NCI-H146 treated with DMSO at 0.1 percent for 48 hours (cell line): ENCODE results near the gene SNTB2.
"Not testable (repeated sequence)": the region's sequence is repeated elsewhere in the genome, so short reads cannot be mapped to it uniquely, and the experiment has no call there.

Experiments
- DNase-seq: peaks from one replicate; lab custom pipeline; 2025; ENCODE audit not compliant: unreplicated experiment; lab: John Stamatoyannopoulos, UW

Gene SNTB2

DNA sequence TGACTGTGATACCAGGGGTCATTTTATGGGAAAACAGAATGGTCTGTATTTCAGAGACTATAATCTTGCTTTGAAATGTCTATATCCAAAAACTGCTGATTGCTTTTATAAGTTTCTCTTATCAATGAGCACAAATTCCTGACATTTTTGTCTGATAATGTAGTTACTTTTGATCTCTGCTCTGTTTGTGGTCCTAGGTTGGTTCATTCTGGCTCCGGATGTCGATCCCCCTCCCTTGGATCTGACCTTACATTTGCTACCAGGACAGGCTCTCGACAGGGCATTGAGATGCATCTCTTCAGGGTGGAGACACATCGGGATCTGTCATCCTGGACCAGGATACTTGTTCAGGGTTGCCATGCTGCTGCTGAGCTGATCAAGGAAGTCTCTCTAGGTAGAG is 96.9 kb downstream of the SNTB2 start:
- DNase-seq, result no peak

DNA sequence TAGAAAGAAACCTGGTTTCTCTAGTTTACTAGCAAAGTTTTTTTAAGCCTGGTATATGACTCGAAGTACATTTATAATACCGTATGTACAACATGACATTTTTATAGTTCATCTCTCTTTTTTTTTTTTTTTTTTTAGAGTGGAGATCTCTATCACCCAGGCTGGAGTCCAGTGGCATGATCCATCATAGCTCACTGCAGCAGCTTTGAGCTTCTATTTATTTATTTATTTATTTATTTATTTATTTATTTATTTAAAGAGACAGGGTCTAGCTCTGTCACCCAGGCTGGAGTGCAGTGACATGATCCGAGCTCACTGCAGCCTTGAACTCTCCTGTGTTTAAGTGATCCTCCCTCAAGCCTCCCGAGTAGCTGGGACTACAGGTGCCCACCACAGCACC is 98.3 kb downstream of the SNTB2 start:
- no peak for DNase-seq

DNA sequence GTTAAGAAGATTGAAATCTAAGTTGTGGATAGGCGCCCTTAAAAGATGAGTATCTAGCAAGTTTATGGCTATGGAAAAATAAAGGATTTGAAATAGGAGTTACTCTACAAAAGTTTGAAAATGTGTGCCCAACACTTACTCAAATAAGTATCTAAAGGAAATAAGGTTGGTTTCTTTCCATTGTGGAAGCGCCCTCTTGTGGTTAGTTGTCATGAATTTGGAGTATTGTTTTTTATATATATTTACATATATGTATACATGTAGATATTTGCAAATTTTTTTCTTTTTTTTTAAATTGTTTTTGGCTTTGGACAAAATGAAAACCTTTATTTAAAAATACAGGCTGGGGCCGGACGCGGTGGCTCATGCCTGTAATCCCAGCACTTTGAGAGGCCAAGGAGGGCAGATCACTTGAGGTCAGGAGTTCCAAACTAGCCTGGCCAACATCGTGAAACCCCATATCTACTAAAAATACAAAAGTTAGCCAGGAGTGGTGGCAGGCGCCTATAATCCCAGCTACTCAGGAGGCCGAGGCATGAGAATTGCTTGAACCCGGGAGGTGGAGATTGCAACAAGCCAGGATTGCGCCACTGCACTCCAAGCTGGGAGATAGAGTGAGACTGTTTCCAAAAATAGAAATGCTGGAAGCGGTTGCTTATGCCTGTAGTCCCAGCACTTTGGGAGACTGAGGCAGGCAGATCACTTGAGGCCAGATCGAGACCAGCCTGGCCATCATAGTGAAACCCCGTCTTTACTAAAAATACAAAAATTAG is 100.2 kb downstream of the SNTB2 start:
- DNase-seq, result peak; percentile 7

GRCh38 chr16:69291657-69292056 is 104.7 kb downstream of the SNTB2 start:
- not testable (repeated sequence) for DNase-seq

DNA sequence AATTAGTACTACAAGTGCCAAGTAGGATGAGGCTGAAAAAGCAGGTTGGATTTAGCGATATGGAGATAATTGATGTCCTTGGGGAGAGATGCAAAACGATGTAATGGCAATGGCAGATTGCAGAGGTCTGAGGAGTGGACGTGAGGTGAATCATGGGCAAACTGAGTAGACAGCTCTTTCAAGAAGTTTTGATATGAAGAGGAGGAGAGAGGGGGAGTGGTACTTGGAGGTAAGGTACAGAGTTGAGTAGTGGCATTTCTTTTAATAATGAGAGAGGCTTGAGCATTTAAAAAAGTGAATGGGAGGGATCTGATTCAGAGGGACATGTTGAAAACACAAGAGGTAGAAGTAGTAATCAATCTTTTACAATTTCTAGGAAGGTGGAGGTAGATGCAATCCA is 106.4 kb downstream of the SNTB2 start:
- no peak for DNase-seq

DNA sequence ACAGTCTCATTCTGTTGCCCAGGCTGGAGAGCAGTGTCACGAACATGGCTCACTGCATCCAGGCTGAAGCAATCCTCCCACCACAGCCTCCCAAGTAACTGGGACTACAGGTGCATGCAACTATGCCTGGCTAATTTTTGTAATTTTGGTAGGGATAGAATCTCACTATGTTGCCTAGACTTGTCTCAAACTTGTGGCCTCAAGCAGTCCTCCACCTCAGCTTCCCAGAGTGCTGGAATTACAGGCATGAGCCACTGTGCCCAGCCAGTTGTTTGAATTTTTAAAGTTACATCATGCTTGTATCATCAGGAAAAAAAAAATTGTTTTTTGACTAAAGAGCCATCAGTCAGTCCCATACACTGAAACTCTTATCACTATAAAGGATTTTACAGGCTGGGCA is 107.1 kb downstream of the SNTB2 start:
- no peak for DNase-seq

DNA sequence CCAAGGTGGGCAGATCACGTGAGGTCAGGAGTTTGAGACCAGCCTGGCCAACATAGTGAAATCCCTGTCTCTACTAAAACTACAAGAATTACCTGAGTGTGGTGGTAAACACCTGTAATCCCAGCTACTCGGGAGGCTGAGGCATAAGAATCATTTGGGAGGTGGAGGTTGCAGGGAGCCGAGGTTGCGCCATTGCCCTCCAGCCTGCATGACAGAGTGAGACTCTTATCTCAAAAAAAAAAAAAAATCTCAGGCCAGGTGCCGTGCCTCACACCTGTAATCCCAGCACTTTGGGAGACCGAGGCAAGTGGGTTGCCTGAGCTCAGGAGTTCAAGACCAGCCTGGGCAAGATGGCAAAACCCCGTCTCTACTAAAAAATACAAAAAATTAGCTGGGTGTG is 109.8 kb downstream of the SNTB2 start:
- DNase-seq, result not testable (repeated sequence)

DNA sequence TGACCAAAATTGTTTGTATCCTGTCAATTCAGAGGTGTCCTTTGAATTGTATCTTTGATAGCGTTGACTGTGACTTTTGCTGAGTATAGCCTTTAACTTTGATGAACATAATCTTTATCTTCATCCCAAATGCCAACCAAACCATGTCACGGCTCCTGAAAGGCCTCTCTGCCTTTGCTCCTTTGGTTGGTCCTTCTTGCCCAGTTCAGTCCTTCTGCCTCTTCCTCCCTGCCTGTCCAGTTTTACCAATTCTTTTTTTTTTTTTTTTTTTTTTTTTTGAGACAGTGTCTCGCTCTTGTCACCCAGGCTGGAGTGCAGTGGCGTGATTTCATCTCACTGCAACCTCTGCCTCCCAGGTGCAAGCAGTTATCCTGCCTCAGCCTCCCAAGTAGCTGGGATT is 111.3 kb downstream of the SNTB2 start:
- DNase-seq, result no peak

GRCh38 chr16:69301187-69301586 is 114.2 kb downstream of the SNTB2 start:
- no peak for DNase-seq

- no peak for DNase-seq
Observed at GRCh38 chr16:69301861-69302260, 114.9 kb downstream of the SNTB2 start.

- no peak for DNase-seq
Observed at GRCh38 chr16:69302301-69302700, 115.3 kb downstream of the SNTB2 start.

DNA sequence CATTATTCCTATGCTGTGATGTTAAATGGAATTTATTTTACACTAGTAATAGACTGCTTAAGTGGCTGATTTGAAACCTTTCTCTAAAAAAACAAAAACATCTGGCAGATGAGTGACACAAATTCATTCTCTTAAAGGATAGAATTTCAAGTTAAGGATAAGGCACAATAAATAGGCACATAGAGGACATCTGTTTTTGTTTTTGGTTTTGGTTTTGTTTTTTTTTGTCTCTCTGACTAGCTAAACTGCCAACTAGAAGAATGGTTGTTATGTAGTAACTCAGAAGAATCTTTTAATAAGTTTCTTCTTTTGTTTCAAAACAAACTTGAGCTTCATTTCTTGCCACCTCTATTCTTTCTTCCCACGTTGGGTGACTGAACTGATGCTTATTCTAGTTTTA is 119.1 kb downstream of the SNTB2 start:
- no peak for DNase-seq

- DNase-seq, result no peak
Observed at GRCh38 chr16:69307091-69307490, 120.1 kb downstream of the SNTB2 start.

DNA sequence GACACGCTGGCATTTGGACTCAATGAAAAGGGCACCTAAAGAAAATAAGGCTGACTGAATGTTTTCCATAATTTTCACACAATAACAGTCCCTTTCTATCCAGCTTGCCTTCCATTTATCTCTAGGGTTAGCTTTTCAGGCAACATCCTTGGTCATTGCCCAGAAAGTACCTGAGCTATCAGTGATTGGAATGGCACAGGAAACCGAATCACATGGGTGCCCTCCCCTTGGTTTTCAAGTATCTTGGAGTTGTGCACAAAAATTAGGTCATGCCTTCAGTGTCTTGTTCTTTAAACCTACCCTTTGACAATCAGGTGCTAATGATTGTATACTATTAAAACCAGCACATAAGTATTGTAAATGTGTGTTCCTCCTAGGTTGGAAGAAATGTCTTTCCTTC is 120.9 kb downstream of the SNTB2 start:
- no peak for DNase-seq

DNA sequence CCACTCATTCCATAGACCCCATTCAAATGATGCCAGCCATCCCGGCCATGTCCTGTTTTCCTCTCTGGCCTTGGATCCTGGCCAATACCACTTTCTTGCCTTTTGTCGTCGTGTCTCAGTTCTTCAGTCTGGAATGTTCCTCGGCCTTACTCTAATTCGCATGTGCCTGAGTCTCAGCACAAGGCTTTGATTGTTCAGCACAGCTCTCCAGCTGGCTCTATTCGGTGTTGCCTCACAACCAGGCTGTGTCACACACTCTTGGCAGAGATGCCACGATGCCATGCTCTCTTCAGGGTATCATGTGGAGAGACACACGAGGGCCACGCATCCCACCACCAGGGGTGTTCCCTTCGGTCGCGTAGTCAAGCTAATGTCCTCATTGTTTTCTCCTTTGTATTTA is 122.4 kb downstream of the SNTB2 start:
- no peak for DNase-seq

- peak; percentile 64 for DNase-seq
Observed at GRCh38 chr16:69310653-69311532, 123.9 kb downstream of the SNTB2 start, which contains the start of gene VPS4A. VPS4A (plus strand) TSS chr16:69311350; CDS start chr16:69311512, 162 bp downstream.

DNA sequence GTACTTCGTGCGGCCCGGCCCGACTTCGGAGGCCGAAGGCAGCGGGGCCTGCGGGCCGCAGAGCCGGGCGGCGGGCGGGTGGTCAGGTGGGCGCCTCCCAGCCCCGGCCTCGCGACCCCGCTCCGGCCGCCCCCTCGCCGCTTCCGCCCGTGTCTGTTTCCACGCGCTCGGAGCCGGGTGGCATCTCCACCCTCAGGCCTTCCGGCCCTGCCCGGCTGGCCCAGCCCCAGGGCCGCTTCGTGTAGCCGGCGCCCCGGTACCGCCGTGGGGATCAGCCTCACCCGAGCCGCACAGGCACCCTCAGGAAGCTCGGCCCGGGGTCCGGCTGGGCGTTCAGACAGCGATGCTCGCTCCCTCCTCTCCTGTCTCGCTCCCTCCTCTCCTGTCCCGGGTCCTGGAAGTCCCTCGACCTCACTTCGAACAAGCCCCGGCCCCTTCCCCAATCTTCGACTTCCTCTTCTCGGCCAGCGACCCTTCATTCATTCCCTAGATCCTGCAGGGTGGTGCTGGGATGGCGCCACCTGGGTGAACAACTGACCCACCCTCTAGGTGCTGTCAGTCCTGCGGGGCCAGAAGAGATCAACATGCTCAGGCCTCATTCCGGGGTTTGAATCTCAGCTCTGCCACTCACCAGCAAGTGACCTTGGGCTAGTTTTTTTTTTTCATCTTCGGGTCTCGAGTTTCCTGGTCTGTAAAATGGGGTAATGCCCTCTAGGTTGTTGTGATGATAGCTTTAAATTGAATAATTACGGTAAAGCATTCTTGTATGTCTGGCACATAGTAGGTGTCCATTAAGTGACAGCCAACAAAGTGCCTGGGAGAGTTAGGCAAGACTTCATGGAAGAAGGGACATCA is 124.8 kb downstream of the SNTB2 start:
- no peak for DNase-seq

- no peak for DNase-seq
Observed at GRCh38 chr16:69313469-69313868, 126.5 kb downstream of the SNTB2 start.

DNA sequence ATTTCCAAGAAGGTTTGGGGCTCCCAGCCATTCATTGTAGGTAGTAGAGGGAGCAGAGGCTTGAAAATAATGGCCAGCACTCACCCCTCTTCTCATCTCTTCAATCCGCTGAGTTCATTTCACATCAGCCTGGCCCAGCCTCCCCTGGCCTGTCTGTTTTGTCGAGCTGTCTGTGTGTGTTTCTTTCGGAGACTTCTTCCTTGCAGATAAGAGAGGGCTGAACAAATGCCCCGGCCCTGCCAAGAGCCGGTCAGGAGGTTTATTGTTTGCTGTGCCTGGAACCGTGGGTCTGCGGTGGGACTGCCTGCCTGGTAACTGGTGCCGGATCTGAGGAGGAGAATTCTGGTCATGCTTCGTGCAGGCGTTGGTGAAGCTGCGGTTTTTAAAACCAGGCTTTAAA is 127.6 kb downstream of the SNTB2 start:
- no peak for DNase-seq

DNA sequence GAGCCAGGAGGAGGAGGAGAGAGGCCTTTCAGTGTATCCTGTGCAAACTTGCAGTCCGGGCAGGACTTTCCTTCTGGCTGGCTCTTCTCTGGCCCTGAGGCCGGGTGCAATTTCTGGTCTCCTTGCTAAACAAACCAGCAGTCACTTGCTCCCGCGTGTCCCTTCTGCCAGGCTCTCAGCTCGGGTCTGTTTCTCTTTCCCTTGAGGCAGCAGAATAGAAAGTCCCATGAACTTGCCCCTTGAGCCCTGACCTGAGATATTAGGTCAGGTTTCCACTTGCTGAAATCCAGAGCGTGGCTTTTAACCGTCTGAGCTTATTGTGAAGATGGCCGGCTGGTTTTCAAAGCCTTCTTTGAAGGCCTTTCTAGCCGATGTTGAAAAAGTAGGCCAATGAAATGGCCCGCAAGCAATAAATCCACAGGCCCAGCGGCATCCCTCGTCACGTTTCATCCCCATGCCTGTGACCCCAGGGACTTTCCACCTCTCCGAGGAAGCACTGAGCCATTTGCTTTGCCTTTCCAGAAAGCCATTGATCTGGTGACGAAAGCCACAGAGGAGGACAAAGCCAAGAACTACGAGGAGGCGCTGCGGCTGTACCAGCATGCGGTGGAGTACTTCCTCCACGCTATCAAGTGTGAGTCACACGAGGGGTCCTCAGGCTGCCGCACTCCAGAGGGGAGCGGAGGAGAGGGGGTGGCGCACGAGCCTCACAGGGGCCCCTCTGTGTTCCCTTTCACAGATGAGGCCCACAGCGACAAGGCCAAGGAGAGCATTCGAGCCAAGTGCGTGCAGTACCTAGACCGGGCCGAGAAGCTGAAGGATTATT is 128.7 kb downstream of the SNTB2 start:
- DNase-seq, result no peak
